Activated T-cell treated with anti-CD3 and anti-CD28 coated beads, Interleukin-2, amount 50 U/mL, for 48 hours (primary cell): ENCODE measurements around the gene TPRA1.
A peak's percentile ranks its signal among the peaks of the same experiment; 100 is the strongest.

Experiments used
- DNase-seq, 2 experiments: peaks; one replicate each; pipeline ENCODE4 v3.0.0-alpha.2; 2020

TPRA1 gene

DNA sequence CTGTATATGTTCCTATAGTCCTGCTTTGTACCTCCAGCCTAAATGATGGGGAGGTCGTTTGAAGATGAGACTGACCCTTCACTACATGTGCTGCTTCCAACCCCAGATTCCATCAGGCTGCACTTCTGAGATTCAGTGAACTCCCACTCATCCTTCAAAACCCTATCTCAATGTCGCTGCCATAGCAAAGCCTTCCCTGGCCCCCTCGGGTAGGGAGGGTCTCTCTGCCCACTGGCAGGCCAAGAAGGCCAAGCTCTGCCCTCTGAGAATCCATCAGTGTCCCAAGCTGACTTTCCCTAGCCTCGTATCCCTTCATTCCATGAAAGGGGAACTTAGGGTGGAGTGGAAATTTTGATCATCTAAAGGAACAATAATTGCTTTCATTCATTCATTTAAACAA, 35.4 kb downstream of the TPRA1 start:
- DNase-seq = no peak

DNA sequence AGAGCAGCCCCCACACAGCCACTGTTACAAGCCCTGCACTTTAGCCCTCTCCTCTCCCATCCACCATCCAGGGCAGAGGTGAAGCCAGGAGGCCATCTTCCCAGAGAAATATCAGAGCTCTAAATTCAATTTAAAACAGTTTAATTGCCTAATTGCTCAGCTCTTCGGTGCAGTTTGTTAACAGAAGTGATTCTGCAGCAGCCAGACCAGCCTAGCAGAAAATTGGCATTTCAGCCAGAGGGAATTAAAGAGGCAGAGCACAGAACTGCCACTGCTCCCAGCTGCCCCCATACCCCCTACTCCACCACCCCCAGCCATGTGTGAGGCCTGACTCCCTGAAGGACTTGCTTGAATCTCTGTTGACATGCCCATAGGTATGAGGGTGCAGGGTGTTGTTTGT, 38.5 kb downstream of the TPRA1 start:
- no peak for DNase-seq

DNA sequence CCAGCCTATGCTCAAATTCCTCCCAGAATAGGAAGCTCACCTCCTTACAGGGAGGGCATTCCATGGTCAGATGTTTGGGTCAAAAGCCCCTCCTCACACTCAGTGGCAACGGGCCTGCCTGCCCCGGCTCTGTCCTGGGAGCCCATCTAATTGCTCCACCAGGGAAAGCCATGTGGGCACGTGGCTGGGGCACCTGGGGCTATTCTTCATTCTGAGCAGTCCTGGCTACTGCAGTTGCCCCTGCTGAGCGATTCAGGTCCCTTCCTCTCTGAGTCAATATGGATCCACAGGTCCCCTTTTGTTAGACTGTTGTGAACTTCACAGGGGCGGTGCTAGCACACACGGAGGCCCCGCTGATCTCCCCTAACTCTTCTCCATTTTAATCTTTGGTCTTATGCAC, 39.4 kb downstream of the TPRA1 start:
- DNase-seq = no peak

DNA sequence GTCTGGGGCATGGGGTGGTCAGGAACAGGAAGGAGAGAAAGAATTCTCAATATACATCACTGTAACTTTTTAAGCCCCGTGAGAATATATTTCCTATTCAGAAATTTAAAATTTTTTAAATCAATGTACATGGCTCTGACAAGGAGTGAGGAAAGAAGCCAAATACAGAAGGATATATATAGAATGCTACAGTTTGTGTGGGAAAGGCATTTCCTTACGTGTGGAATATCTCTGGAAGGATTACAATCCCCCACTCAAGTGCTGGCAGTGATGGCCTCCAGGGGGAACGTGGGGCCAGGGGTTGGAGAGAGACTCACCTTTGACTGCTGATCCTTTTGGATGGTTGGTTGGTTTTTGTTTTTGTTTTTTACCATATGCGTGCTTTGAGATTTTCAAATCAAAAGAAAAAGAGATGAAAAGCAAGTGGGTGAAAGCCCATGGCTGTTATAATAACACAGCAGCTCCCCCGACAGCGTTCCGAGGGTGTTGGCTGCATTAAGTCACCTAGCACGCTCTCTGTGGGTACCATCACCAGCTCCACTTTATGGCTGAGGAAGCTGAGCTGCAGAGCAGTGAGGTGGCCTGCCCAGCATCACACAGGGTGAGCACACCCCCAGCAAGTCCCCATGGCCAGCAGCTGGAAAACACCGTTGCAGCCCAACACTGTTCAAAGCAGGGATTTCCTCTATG, 39.9 kb downstream of the TPRA1 start:
- DNase-seq = no peak

DNA sequence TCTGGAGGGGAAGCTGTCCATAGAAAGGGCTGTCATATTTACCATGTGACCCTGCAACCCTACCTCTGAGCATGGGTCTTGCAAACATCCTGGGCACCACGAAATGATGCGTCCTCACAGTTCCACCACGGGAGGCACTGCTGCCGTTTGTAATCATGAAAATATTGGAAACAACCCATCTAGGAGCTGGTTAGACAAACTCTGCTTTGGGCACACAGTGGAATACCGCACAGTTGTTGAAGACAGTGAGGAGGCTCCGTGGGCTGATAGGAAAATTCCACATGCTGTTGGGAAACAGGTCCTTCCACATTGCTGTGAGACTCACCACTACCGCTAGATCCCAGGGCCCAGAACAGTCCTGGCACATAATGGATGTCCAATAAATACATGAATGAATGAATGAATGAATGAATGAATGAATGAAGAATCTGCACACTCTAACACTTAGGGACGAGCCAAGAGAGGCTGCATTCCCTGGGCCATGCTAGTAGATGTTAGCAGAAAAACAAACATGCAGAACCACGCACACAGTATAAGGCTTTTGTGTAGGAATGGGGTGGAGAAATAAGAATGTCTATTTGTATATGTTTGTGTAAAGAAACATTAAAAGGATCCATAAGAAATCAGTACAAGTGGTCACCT, 40.6 kb downstream of the TPRA1 start:
- DNase-seq = no peak

DNA sequence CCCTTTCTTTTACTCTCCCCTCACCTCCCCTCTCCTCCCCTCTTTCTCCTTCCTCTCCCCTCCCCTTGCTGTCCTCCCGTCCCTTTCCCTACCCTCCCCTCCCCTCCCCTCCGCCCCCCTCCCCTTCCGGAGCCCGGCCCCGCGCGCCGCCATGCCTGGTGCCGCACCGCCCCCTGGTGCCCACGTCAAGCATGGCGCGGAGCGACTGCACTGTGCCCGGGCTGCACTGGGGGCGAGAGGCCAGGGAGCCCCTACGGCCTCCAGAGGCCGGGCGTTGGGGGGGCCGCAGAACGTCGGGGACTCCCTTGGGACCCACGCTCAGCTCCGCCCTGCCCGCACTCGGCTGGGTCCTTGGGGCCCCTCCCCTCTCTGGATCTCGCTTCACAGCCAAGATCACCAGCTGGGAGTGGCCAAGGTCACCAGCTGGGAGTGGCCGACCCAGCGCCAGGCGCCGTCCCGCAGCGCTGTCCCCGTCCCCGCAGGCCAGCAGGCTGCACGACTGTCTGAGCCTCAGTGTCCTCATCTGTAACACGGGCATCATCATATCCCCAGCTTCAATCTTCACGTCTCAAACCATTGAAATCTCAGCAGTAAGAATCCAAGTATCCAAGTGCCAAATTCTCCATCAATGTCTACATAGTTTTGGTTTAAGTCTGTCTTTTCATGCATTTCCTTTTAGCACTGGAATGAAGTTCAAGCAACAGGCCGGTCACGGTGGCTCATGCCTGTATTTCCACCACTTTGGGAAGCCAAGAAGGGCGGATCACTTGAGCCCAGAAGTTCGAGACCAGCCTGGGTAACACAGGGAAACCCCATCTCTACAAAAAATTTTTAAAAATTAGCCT, 42.5 kb downstream of the TPRA1 start:
- DNase-seq = peak; percentile 87

DNA sequence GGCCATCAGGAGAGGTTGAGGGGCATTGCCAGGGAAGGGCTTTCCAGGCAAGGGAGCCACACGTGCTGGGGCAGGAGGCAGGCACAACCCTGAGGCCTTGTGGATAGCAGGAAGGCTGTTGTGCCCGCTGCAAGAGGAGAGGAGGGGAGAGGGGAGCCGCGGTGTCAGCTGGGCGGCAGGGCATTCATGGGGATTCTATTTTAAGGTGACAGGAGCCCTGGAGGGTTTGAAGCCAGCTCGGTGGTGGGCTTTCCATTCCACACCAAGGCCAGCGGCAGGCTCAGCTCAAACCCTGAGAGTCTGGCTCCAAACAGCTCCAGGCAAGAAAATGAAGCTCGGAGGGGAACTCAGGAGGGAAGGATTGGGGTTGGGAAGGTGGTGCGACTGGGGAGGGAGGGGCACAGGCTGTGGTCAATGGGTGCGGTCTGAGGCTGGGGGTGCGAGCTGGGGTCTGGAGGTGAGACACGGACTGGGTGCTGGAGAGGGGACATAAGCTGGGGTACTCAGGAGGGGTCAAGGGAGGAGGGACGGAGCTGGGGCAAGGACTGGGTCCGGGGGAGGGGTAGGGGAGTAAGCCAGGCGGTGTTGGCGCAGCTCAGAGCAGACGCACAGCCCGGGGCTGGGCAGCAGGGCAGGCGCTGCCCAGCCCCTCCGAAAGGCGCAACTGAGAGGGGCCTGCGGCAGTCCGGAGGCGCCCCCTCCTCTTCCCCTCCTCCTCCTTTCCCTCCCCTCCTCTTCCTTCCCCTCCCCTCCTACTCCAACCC, 43.4 kb downstream of the TPRA1 start:
- no peak for DNase-seq

DNA sequence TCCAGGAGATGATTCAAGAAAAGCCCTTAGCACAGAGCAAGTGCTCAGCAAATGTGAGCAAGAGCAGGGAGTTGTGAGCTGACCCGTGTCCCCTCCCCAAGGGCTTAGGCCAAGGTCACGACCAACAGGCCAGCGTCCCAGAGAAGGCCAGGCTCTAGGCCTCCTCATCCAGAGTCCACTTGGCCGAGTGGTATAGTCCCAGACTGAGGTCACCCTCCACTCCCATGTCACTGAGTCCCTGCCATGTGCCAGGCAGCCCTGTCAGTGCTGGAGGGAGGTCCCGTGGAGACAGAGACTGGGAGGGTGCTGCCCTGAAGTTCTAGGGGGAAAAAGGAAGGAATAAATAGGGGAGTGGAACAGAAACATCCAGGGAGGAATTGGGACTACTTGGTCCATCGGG, 44.0 kb downstream of the TPRA1 start:
- no peak for DNase-seq

DNA sequence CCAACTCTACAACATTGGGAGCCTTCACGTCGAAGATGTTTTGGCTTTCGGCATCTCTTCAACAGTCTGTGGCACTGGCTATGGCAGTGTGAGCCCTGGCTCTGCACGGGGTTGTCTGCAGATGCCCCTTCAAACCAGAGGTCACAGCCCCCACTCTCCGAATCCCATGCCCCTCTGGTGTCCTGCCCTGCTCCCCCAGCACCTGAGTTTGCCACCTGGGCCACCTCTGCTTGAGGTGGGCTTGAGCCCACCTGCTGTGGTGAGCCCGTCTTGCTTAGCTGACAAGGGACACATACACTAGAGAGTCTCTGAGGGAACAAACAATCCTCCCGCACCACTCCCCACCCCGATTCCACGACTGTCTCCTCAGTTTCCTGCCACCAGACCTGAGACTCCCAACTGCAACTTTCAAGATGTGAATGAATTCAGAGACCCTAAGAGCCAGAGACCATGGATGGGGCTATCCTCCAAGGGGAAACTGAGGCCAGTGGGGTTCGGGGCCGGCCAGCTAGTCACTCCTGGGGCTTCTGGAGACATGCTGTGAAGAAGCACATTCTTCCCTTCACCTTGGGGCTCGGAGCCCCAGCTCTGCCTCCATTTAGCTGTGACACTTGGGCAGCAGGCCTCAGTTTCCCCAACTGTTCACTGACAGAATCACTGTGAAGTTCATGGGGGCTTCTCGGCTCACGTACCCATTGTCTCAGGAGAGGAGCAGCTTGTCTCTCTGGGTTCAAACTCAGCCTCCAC, 44.6 kb downstream of the TPRA1 start:
- no peak for DNase-seq

DNA sequence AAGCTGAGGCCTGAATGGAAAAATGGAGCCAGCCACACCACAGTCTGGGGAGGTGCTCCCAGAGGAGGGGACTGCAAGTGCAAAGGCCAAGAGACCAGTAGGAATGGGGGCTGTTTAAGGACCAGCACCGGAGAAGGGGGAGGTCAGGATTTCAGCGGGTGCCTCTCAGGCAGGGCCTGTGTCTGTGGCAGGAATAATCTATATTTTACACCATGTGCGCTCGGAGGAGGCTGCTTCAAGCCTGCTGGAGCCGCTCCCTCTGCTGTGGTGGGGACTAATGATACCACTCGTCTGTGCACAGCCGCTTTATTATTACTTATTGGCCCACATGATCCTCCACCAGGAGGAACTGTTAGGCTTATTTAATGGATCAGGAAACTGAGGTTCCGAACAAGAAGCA, 45.3 kb downstream of the TPRA1 start:
- no peak for DNase-seq

DNA sequence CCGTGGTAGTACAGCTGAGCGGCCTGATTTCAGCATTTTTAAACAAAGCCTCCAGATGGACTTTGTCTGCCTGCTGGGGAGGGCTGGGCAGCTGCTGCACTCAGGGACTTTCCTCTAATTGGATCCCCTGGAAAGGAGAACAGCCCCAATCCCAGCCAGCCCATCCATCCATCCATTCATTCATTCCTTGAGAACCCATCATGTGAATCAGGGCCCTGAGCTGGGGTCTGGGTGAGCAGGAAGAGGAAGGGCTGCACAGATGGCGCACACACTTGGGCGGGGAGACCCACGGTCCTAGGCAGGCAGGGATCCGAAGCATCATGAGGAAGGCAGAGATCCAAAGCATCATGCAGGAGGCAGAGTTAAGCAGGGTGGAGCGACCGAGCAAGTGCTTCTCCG, 45.7 kb downstream of the TPRA1 start:
- DNase-seq = no peak

DNA sequence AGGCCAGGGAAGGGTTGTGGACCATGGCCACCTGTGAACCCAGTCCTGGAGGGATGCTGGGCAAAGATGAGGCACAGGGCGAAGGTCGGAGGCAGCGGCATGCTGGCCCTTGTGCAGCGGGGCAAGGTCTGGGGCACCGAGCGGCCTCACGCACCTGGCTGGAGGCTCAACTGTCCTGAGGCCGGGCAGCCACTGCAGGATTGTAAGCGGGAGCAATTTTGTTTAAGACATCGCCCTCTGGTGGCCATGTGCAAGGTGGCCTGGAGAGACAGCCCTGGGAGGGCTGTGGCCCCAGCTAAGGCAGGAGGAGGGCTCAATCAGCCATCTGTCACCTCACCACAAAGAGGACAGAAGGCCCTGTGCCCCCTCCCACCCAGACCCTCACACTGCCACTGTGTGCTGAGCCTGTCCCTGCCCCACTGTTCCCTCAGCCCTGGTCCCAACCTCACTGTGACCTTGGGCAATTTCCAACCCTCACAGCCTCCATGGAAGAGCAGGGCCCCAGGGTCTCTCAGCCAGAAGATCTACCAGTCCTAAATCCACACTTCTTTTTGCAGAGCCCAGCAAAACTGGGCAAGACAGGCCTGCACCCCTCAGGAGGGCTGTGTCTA, 46.2 kb downstream of the TPRA1 start:
- DNase-seq = peak; percentile 80 to 81

DNA sequence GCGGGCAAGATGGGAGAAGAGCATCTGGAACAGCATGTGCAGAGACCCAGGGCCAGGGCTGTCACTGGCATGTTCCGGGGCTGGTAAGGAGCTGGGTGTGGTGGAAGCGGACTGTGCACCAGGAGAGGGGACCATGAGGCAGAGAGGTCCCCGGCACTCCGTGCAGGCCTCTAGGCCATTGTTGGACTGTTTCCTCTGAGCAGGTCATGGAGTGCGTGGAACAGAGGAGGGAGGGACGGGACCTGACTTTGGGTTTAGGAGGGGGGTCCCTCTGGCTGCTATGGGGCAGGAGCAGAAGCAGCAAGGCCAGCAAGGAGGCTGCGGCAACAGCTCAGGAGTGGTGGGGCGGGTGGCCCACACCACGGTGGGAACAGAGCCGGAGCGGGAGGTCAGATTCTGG, 47.1 kb downstream of the TPRA1 start:
- no peak for DNase-seq

DNA sequence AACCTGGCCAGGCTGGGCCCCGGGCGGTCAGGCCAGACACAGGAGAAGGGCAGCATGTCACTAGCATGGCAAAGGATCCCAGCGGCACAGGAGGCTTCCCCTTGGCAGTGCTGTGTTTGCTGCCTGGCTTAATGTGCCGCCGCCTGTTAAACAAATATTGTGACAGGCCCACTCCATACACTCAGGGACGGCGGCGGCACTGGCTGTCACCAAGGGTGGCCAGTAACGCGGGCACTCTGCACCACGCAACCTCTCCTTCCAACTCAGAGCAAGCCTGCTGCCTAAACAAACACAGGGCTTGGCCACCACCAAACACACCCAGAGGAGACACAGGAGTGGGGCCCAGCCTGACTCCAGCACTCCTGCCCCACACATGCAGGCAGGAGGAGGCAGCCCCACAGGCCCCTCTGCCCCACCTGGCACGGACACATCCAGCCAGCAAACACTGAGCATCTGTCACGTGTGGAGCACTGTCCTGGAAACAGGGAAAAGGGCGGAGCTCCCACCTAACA, 48.0 kb downstream of the TPRA1 start:
- no peak for DNase-seq

DNA sequence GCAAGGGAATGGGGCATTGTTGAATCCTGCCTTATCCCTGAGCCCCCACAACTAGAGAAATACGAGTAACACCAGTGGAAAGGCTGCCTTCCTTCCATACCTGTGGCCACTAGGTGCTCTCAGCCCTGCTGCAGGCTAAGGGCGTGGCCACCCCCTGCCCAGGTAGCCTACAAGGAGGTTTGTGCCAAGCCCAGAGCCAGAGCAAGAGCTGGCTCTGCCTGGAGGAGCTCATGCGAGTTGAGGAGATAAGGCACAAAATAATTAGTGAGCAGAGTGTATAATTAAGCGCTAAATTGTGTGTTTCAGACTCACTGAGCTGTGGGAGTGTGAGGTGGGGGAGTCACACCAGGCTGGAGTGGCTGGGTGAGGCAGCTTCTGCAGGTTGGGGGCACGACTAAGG, 49.2 kb downstream of the TPRA1 start:
- no peak for DNase-seq

DNA sequence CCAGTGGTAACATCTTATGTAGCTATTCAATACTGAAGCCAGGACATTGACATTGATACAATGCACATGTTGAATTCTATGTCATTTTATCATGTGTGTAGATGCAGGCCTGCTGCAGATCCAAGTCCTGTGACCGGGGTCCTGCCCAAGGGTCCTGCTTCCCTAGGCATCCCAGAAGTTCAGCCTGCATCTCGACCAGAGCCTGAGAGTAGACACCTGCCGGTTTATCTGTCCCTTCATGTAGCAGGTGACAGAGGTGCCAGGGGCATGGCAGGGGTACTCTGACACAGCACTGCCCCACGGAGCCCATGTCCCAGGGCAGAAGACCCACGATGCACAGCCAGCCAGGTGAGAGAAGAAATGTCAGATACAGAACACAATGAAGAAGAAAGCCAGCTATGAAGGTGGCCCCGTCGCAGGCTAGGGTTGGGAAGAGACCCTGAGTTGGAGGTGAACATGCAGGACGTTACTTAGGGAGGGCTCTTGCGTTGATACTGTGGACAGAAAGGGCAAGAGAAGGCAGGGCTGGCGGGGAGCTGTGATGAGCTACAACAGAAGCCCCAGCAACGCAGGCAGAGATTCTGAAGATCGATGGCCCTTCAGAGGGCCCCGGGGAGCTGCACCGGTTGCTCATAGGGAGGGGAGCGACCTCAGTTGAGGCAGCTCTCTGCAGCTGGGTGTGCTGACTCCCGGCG, 51.0 kb downstream of the TPRA1 start:
- DNase-seq = no peak

DNA sequence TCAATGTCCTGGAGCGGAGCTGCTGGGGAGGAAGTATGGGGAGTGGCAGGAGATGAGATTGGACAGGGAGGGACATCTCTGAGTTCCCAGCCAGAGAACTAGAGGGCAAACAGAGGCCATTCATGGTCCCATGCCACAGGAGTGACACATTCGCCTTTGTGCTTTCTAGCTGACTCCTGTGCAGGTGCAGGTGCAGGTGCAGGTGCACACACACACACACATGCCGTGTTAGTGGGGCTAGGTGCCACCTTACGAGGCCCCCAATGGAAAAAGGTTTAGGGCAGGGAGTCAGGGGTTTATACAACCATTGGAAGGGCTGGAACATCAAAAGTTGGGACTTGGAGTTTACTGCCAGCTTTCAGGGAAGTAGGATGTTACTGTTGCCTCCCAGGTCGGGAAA, 52.0 kb downstream of the TPRA1 start:
- DNase-seq = no peak

DNA sequence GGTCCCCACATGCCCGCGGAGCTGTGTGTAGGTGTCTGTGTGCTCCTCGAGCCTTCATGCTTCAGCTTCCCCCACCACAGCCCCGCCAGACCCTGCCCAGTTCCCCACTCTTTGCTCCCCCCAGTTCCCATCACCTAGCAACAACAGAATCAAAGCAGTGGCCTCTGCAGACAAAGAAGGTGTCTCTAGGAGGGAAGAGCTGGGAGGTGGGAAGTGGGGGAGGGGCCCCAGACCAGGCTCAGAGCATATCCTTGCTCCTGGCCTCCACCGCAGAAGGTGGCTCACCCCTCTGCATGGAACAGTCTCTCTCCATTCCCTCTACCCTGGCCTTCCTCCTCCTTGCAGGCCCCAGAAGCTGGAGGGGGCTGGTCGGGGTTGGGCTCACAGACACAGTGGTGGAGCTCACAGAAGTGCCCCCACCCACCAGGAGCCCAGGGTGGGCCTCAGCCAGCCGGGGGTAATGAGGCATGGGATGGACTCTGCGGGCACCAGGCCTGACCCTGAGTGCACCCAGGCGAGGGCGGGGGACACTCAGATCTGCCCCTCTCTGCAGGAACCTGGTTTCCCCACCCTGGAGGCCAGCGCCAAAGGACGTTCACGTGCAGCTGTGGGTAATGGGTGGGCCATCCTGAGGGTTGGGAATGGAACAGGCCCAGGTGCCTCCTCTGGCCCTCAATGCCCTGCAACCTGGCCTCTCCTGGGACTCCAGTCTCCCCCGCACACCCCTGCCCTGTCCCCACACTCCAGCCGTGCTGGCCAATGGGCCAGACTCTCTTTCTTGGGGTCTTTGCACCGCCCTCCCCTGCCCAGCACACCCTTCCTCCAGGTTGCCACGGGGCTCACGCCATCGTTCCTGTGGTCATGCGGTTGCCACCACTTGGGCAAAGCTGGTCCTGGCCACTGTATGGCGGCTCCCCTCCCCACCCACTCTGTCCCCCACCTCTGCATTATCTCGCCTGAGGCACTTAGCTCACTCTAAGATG, 53.4 kb downstream of the TPRA1 start:
- no peak for DNase-seq

DNA sequence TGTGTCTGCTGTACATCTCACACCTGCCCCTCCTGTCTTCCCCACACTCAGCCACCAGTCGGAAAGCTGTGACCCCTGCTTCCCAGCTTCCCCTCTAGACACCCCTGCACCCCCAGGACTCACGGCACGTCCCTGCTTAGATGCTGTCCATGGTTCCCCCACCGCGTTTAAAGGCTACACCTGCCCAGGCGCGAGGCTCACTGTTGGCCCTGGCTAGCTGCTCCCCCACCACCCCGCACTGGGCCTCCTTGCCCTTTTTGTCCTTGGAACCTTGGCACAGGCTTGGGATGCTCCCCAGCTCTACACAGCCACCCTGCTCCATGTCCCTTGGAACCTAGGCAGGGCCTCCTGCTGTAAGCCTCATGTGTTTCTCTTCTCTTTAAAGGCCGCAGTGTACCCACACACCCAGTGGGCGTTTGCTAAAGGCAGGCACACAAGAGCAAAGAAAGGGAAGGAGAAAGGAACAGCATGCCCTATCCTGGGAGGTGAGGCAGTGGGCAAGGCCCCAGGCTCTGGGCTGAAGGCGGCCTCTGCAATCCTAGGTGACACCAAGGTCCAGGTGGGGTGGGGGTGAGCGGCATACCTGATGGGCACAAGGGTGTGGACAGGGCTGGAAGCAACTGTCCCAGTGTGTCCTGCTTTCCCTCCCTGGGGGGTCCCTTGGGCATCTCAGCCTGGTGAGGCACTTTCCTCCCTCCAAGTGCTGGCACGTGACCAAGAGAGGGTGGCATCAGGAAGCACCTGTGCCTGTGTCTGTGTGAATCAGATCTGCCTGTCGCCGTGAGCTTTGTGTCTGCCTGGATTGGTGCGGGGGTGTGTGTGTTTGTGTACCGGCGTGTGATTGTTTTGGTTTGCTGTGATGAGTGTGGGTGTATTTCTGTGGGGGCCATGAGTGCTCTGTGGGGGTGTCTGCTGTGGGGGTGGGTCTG, 54.4 kb downstream of the TPRA1 start:
- no peak for DNase-seq
